ENCODE results near the gene UQCC3.
A peak's percentile ranks its signal among the peaks of the same experiment; 100 is the strongest.
"Not testable (repeated sequence)": the region's sequence is repeated elsewhere in the genome, so short reads cannot be mapped to it uniquely, and the experiment has no call there.

UQCC3 gene

GRCh38 chr11:62665599-62666258, 5.7 kb upstream of the UQCC3 start:
- DNase-seq (ENCODE audit: low spot score) = no peak

GRCh38 chr11:62666259-62666926, 5.1 kb upstream of the UQCC3 start:
- peak; percentile 23 for DNase-seq (ENCODE audit: low spot score)

- no peak for DNase-seq (ENCODE audit: low spot score)
Measured at GRCh38 chr11:62667460-62667859, 4.0 kb upstream of the UQCC3 start.

GRCh38 chr11:62669420-62670161, 1.9 kb upstream of the UQCC3 start:
- DNase-seq (ENCODE audit: low spot score) = no peak

- no peak for DNase-seq (ENCODE audit: low spot score)
Measured at GRCh38 chr11:62671236-62671607, 251 bp upstream of the UQCC3 start.

- DNase-seq (ENCODE audit: low spot score) = no peak
Measured at GRCh38 chr11:62673196-62673525, 1.7 kb downstream of the UQCC3 start.

GRCh38 chr11:62675415-62675814, 3.9 kb downstream of the UQCC3 start:
- not testable (repeated sequence) for DNase-seq (ENCODE audit: low spot score)

GRCh38 chr11:62676698-62677097, 5.2 kb downstream of the UQCC3 start:
- no peak for DNase-seq (ENCODE audit: low spot score)

GRCh38 chr11:62677156-62677555, 5.7 kb downstream of the UQCC3 start:
- no peak for DNase-seq (ENCODE audit: low spot score)

- DNase-seq (ENCODE audit: low spot score) = no peak
Measured at GRCh38 chr11:62677714-62678113, 6.2 kb downstream of the UQCC3 start.

GRCh38 chr11:62678433-62678769, 6.9 kb downstream of the UQCC3 start:
- no peak for DNase-seq (ENCODE audit: low spot score)

GRCh38 chr11:62678770-62679696, 7.6 kb downstream of the UQCC3 start, which contains the start of gene UBXN1:
UBXN1 (minus strand) TSS chr11:62679073; CDS start chr11:62678923, 150 bp downstream.
- DNase-seq (ENCODE audit: low spot score) = peak; percentile 83

GRCh38 chr11:62680825-62681240, 9.4 kb downstream of the UQCC3 start:
- DNase-seq (ENCODE audit: low spot score) = peak; percentile 60

- DNase-seq (ENCODE audit: low spot score) = no peak
Measured at GRCh38 chr11:62682518-62682917, 11.0 kb downstream of the UQCC3 start.

GRCh38 chr11:62687508-62688396, 16.3 kb downstream of the UQCC3 start:
- DNase-seq (ENCODE audit: low spot score) = no peak

- no peak for DNase-seq (ENCODE audit: low spot score)
Measured at GRCh38 chr11:62688491-62688890, 17.0 kb downstream of the UQCC3 start.

GRCh38 chr11:62689421-62690183, 18.1 kb downstream of the UQCC3 start, which contains the start of gene LRRN4CL:
LRRN4CL (minus strand) TSS chr11:62689530; CDS start chr11:62688508, 1,022 bp downstream.
- no peak for DNase-seq (ENCODE audit: low spot score)

GRCh38 chr11:62693624-62694023, 22.2 kb downstream of the UQCC3 start:
- not testable (repeated sequence) for DNase-seq (ENCODE audit: low spot score)

- DNase-seq (ENCODE audit: low spot score) = peak; percentile 94
Measured at GRCh38 chr11:62694455-62695167, 23.1 kb downstream of the UQCC3 start.

GRCh38 chr11:62702246-62702645, 30.8 kb downstream of the UQCC3 start:
- DNase-seq (ENCODE audit: low spot score) = no peak
